HUES48 (cell line): ENCODE data around the gene ADCK1.
"Not testable (repeated sequence)": the region's sequence is repeated elsewhere in the genome, so short reads cannot be mapped to it uniquely, and the experiment has no call there.

Experiments
- H3K27ac ChIP-seq: one replicate; pipeline ENCODE4 v1.7.0; 2013; ENCODE audit warnings: low read depth, low read length, inconsistent platforms
- H3K27me3 ChIP-seq: 2 replicates; pipeline ENCODE4 v1.6.1; 2013; ENCODE audit warnings: mild to moderate bottlenecking, low read length; ENCODE audit not compliant: control insufficient read depth, insufficient read depth
- H3K36me3 ChIP-seq: 2 replicates; pipeline ENCODE4 v1.6.1; 2013; ENCODE audit warnings: low read length; ENCODE audit not compliant: control insufficient read depth, insufficient read depth
- H3K4me1 ChIP-seq: 2 replicates; pipeline ENCODE4 v1.6.1; 2013; ENCODE audit warnings: mild to moderate bottlenecking, low read length; ENCODE audit not compliant: control insufficient read depth, insufficient read depth
- H3K4me3 ChIP-seq: 2 replicates; pipeline ENCODE4 v1.5.1; 2013; ENCODE audit warnings: mild to moderate bottlenecking, low read depth, low read length
- H3K9ac ChIP-seq: 2 replicates; pipeline ENCODE4 v1.6.1; 2013; ENCODE audit warnings: mild to moderate bottlenecking, low read depth, low read length, moderate library complexity
- H3K9me3 ChIP-seq: 2 replicates; pipeline ENCODE4 v1.6.1; 2013; ENCODE audit warnings: low read length; ENCODE audit not compliant: control insufficient read depth, insufficient read depth

Gene ADCK1

GRCh38 chr14:77950371-77951063 is 150.6 kb downstream of the ADCK1 start:
- Histone ChIP-seq H3K27me3 (no peaks in the 10 kb centered on the region), H3K4me1 (no peaks in the 10 kb centered on the region), H3K36me3 (no peaks in the 10 kb centered on the region), H3K4me3 (no peak overlapping the region), H3K9ac (no peak overlapping the region), H3K9me3 (peaks cover 28% of the 10 kb centered on the region), H3K27ac (no peak overlapping the region)

- Histone ChIP-seq H3K36me3 (no peaks in the 10 kb centered on the region), H3K9me3 (no peaks in the 10 kb centered on the region), H3K4me3 (no peak overlapping the region), H3K27ac (no peak overlapping the region), H3K27me3 (no peaks in the 10 kb centered on the region), H3K9ac (no peak overlapping the region), H3K4me1 (no peaks in the 10 kb centered on the region)
These were observed 156.0 kb downstream of the ADCK1 start for GRCh38 chr14:77955816-77956484.

GRCh38 chr14:77959686-77960085 is 159.8 kb downstream of the ADCK1 start:
- not testable (repeated sequence) for H3K36me3 ChIP-seq, H3K27me3 ChIP-seq, H3K27ac ChIP-seq, H3K4me1 ChIP-seq, H3K9ac ChIP-seq, H3K9me3 ChIP-seq, H3K4me3 ChIP-seq

- no peak overlapping the region for H3K4me3 ChIP-seq
- no peaks in the 10 kb centered on the region for H3K36me3 ChIP-seq
- H3K9ac ChIP-seq, result no peak overlapping the region
- no peak overlapping the region for H3K27ac ChIP-seq
- H3K4me1 ChIP-seq, result 0 out of 2 replicates have a peak, but pooled peaks cover 4% of the 10 kb centered on the region
- no peaks in the 10 kb centered on the region for H3K9me3 ChIP-seq
- H3K27me3 ChIP-seq, result peaks cover 4% of the 10 kb centered on the region; the same call in 1 of the 2 replicates
These were observed 162.1 kb downstream of the ADCK1 start for GRCh38 chr14:77961847-77962580.

- H3K27me3 ChIP-seq, result peaks cover 4% of the 10 kb centered on the region; the same call in 1 of the 2 replicates
- no peak overlapping the region for H3K27ac ChIP-seq
- H3K4me1 ChIP-seq, result 0 out of 2 replicates have a peak, but pooled peaks cover 4% of the 10 kb centered on the region
- no peak overlapping the region for H3K4me3 ChIP-seq
- H3K36me3 ChIP-seq, result no peaks in the 10 kb centered on the region
- no peaks in the 10 kb centered on the region for H3K9me3 ChIP-seq
- no peak overlapping the region for H3K9ac ChIP-seq
These were observed 163.0 kb downstream of the ADCK1 start for GRCh38 chr14:77962731-77963520.

- Histone ChIP-seq H3K27me3 (peaks cover 4% of the 10 kb centered on the region; the same call in 1 of the 2 replicates), H3K27ac (no peak overlapping the region), H3K36me3 (no peaks in the 10 kb centered on the region), H3K9ac (no peak overlapping the region), H3K4me3 (no peak overlapping the region), H3K4me1 (0 out of 2 replicates have a peak, but pooled peaks cover 4% of the 10 kb centered on the region), H3K9me3 (no peaks in the 10 kb centered on the region)
These were observed 164.7 kb downstream of the ADCK1 start for GRCh38 chr14:77964586-77964985.

GRCh38 chr14:77965050-77965449 is 165.1 kb downstream of the ADCK1 start:
- Histone ChIP-seq H3K4me1 (0 out of 2 replicates have a peak, but pooled peaks cover 4% of the 10 kb centered on the region), H3K9ac (no peak overlapping the region), H3K27me3 (peaks cover 4% of the 10 kb centered on the region; the same call in 1 of the 2 replicates), H3K27ac (no peak overlapping the region), H3K36me3 (no peaks in the 10 kb centered on the region), H3K4me3 (no peak overlapping the region), H3K9me3 (no peaks in the 10 kb centered on the region)

- Histone ChIP-seq H3K36me3 (no peaks in the 10 kb centered on the region), H3K9me3 (no peaks in the 10 kb centered on the region), H3K27ac (no peak overlapping the region), H3K9ac (no peak overlapping the region), H3K4me3 (peak overlapping the region; percentile 49), H3K4me1 (0 out of 2 replicates have a peak, but pooled peaks cover 4% of the 10 kb centered on the region), H3K27me3 (peaks cover 4% of the 10 kb centered on the region; the same call in 1 of the 2 replicates)
These were observed 166.1 kb downstream of the ADCK1 start for GRCh38 chr14:77965919-77966435.

GRCh38 chr14:77967110-77967509 is 167.2 kb downstream of the ADCK1 start:
- no peaks in the 10 kb centered on the region for H3K9me3 ChIP-seq
- no peak overlapping the region for H3K9ac ChIP-seq
- H3K27ac ChIP-seq, result no peak overlapping the region
- no peak overlapping the region for H3K4me3 ChIP-seq
- H3K27me3 ChIP-seq, result peaks cover 4% of the 10 kb centered on the region; the same call in 1 of the 2 replicates
- H3K4me1 ChIP-seq, result 0 out of 2 replicates have a peak, but pooled peaks cover 4% of the 10 kb centered on the region
- no peaks in the 10 kb centered on the region for H3K36me3 ChIP-seq

GRCh38 chr14:77970646-77971045 is 170.7 kb downstream of the ADCK1 start:
- Histone ChIP-seq H3K27me3 (peaks cover 4% of the 10 kb centered on the region; the same call in 1 of the 2 replicates), H3K4me1 (0 out of 2 replicates have a peak, but pooled peaks cover 2% of the 10 kb centered on the region), H3K36me3 (no peaks in the 10 kb centered on the region), H3K9ac (no peak overlapping the region), H3K4me3 (no peak overlapping the region), H3K9me3 (no peaks in the 10 kb centered on the region), H3K27ac (no peak overlapping the region)
